ENCODE data around the gene PASK. TPM values are rescaled to one million over a fixed set of nuclear protein-coding genes. Genes with fewer than 3 reads are reported as not detected.
A peak's percentile ranks its signal among the peaks of the same experiment; 100 is the strongest.

Gene PASK
- total and polyA plus RNA-seq, 4 donors, result 0.63 to 8.7 (median 3.3) TPM

GRCh38 chr2:241136191-241136590 lies 13.1 kb downstream of the PASK start:
- no peaks in the 10 kb centered on the region for H3K4me1 ChIP-seq (ENCODE audit: control insufficient read depth in 1 of 2, insufficient read depth in 2 of 2, low read length in 2 of 2)
- DNase-seq (peak in 1 of 2 donors; percentile 39), ATAC-seq (ENCODE audit: low FRiP score) (no peak)
- intact Hi-C loops (cut with DNase I), result no loop called here
- no peak overlapping the region for H3K4me3 ChIP-seq (ENCODE audit: low read length in 2 of 2)
- H3K27ac ChIP-seq (ENCODE audit: low read depth in 1 of 2, low read length in 2 of 2), result no peak overlapping the region
- H3K27me3 ChIP-seq (ENCODE audit: control insufficient read depth in 1 of 2, insufficient read depth in 2 of 2, low read length in 1 of 2), result no peaks in the 10 kb centered on the region
- no peaks in the 10 kb centered on the region for H3K36me3 ChIP-seq (ENCODE audit: control insufficient read depth in 1 of 2, insufficient read depth in 2 of 2, low read length in 1 of 2)
- WGBS, 2 donors, result 96% methylated on average over 8 of the region's 8 CpGs
- no peaks in the 10 kb centered on the region for H3K9me3 ChIP-seq (ENCODE audit: control insufficient read depth, low read length)

- intact Hi-C loops (cut with DNase I), result no loop called here
- Histone ChIP-seq H3K4me1 (ENCODE audit: control insufficient read depth in 1 of 2, insufficient read depth in 2 of 2, low read length in 2 of 2) (no peaks in the 10 kb centered on the region), H3K27me3 (ENCODE audit: control insufficient read depth in 1 of 2, insufficient read depth in 2 of 2, low read length in 1 of 2) (no peaks in the 10 kb centered on the region), H3K36me3 (ENCODE audit: control insufficient read depth in 1 of 2, insufficient read depth in 2 of 2, low read length in 1 of 2) (no peaks in the 10 kb centered on the region), H3K9me3 (ENCODE audit: control insufficient read depth, low read length) (no peaks in the 10 kb centered on the region), H3K4me3 (ENCODE audit: low read length in 2 of 2) (no peak overlapping the region), H3K27ac (ENCODE audit: low read depth in 1 of 2, low read length in 2 of 2) (no peak overlapping the region)
- ATAC-seq (ENCODE audit: low FRiP score) (no peak), DNase-seq (peak in 1 of 2 donors; percentile 49)
- 78 to 82% methylated on average over 9 of the region's 9 CpGs for WGBS, 2 donors
These were observed 13.5 kb downstream of the PASK start for GRCh38 chr2:241135737-241136136.

- H3K4me3 ChIP-seq (ENCODE audit: low read length in 2 of 2), result no peak overlapping the region
- H3K9me3 ChIP-seq (ENCODE audit: control insufficient read depth, low read length), result no peaks in the 10 kb centered on the region
- DNase-seq (peak in 1 of 2 donors; percentile 64), ATAC-seq (ENCODE audit: low FRiP score) (no peak)
- WGBS, 2 donors, result 92 to 93% methylated on average over 7 of the region's 7 CpGs
- no peaks in the 10 kb centered on the region for H3K4me1 ChIP-seq (ENCODE audit: control insufficient read depth in 1 of 2, insufficient read depth in 2 of 2, low read length in 2 of 2)
- H3K27me3 ChIP-seq (ENCODE audit: control insufficient read depth in 1 of 2, insufficient read depth in 2 of 2, low read length in 1 of 2), result no peaks in the 10 kb centered on the region
- no peaks in the 10 kb centered on the region for H3K36me3 ChIP-seq (ENCODE audit: control insufficient read depth in 1 of 2, insufficient read depth in 2 of 2, low read length in 1 of 2)
- no peak overlapping the region for H3K27ac ChIP-seq (ENCODE audit: low read depth in 1 of 2, low read length in 2 of 2)
- intact Hi-C loops (cut with DNase I), result no loop called here
These were observed 14.6 kb downstream of the PASK start for GRCh38 chr2:241134711-241135110.

GRCh38 chr2:241133436-241133820 lies 15.8 kb downstream of the PASK start:
- Histone ChIP-seq H3K27me3 (ENCODE audit: control insufficient read depth in 1 of 2, insufficient read depth in 2 of 2, low read length in 1 of 2) (no peaks in the 10 kb centered on the region), H3K9me3 (ENCODE audit: control insufficient read depth, low read length) (no peaks in the 10 kb centered on the region), H3K27ac (ENCODE audit: low read depth in 1 of 2, low read length in 2 of 2) (no peak overlapping the region), H3K4me1 (ENCODE audit: control insufficient read depth in 1 of 2, insufficient read depth in 2 of 2, low read length in 2 of 2) (no peaks in the 10 kb centered on the region), H3K36me3 (ENCODE audit: control insufficient read depth in 1 of 2, insufficient read depth in 2 of 2, low read length in 1 of 2) (no peaks in the 10 kb centered on the region), H3K4me3 (ENCODE audit: low read length in 2 of 2) (no peak overlapping the region)
- ATAC-seq (ENCODE audit: low FRiP score) (no peak), DNase-seq (no peak)
- 94 to 97% methylated on average over 10 of the region's 10 CpGs for WGBS, 2 donors
- intact Hi-C loops (cut with DNase I), result no loop called here

GRCh38 chr2:241132538-241133435 lies 16.5 kb downstream of the PASK start:
- intact Hi-C loops (cut with DNase I), result no loop called here
- 92 to 93% methylated on average over 14 of the region's 14 CpGs for WGBS, 2 donors
- peak in 1 of 2 donors; percentile 60 for DNase-seq
- Histone ChIP-seq H3K27ac (ENCODE audit: low read depth in 1 of 2, low read length in 2 of 2) (no peak overlapping the region), H3K27me3 (ENCODE audit: control insufficient read depth in 1 of 2, insufficient read depth in 2 of 2, low read length in 1 of 2) (no peaks in the 10 kb centered on the region), H3K9me3 (ENCODE audit: control insufficient read depth, low read length) (no peaks in the 10 kb centered on the region), H3K4me3 (ENCODE audit: low read length in 2 of 2) (no peak overlapping the region), H3K36me3 (ENCODE audit: control insufficient read depth in 1 of 2, insufficient read depth in 2 of 2, low read length in 1 of 2) (no peaks in the 10 kb centered on the region), H3K4me1 (ENCODE audit: control insufficient read depth in 1 of 2, insufficient read depth in 2 of 2, low read length in 2 of 2) (no peaks in the 10 kb centered on the region)
- no peak for ATAC-seq (ENCODE audit: low FRiP score)

- Histone ChIP-seq H3K9me3 (ENCODE audit: control insufficient read depth, low read length) (no peaks in the 10 kb centered on the region), H3K4me1 (ENCODE audit: control insufficient read depth in 1 of 2, insufficient read depth in 2 of 2, low read length in 2 of 2) (no peaks in the 10 kb centered on the region), H3K27me3 (ENCODE audit: control insufficient read depth in 1 of 2, insufficient read depth in 2 of 2, low read length in 1 of 2) (no peaks in the 10 kb centered on the region), H3K4me3 (ENCODE audit: low read length in 2 of 2) (no peak overlapping the region), H3K27ac (ENCODE audit: low read depth in 1 of 2, low read length in 2 of 2) (no peak overlapping the region), H3K36me3 (ENCODE audit: control insufficient read depth in 1 of 2, insufficient read depth in 2 of 2, low read length in 1 of 2) (no peaks in the 10 kb centered on the region)
- WGBS, 2 donors, result 94 to 96% methylated on average over 7 of the region's 7 CpGs
- DNase-seq (no peak), ATAC-seq (ENCODE audit: low FRiP score) (no peak)
- intact Hi-C loops (cut with DNase I), result no loop called here
These were observed 17.7 kb downstream of the PASK start for GRCh38 chr2:241131531-241131930.

GRCh38 chr2:241130316-241130715 lies 19.0 kb downstream of the PASK start:
- no peaks in the 10 kb centered on the region for H3K36me3 ChIP-seq (ENCODE audit: control insufficient read depth in 1 of 2, insufficient read depth in 2 of 2, low read length in 1 of 2)
- no peak for ATAC-seq (ENCODE audit: low FRiP score)
- intact Hi-C loops (cut with DNase I), result no loop called here
- H3K27me3 ChIP-seq (ENCODE audit: control insufficient read depth in 1 of 2, insufficient read depth in 2 of 2, low read length in 1 of 2), result no peaks in the 10 kb centered on the region
- no peaks in the 10 kb centered on the region for H3K9me3 ChIP-seq (ENCODE audit: control insufficient read depth, low read length)
- no peak overlapping the region for H3K27ac ChIP-seq (ENCODE audit: low read depth in 1 of 2, low read length in 2 of 2)
- no peaks in the 10 kb centered on the region for H3K4me1 ChIP-seq (ENCODE audit: control insufficient read depth in 1 of 2, insufficient read depth in 2 of 2, low read length in 2 of 2)
- DNase-seq, result peak in 1 of 2 donors; percentile 74
- WGBS, 2 donors, result 92 to 95% methylated on average over 16 of the region's 16 CpGs
- H3K4me3 ChIP-seq (ENCODE audit: low read length in 2 of 2), result no peak overlapping the region

- Histone ChIP-seq H3K4me1 (ENCODE audit: control insufficient read depth in 1 of 2, insufficient read depth in 2 of 2, low read length in 2 of 2) (no peaks in the 10 kb centered on the region), H3K36me3 (ENCODE audit: control insufficient read depth in 1 of 2, insufficient read depth in 2 of 2, low read length in 1 of 2) (no peaks in the 10 kb centered on the region), H3K27me3 (ENCODE audit: control insufficient read depth in 1 of 2, insufficient read depth in 2 of 2, low read length in 1 of 2) (no peaks in the 10 kb centered on the region), H3K9me3 (ENCODE audit: control insufficient read depth, low read length) (no peaks in the 10 kb centered on the region), H3K4me3 (ENCODE audit: low read length in 2 of 2) (no peak overlapping the region), H3K27ac (ENCODE audit: low read depth in 1 of 2, low read length in 2 of 2) (no peak overlapping the region)
- WGBS, 2 donors, result 90 to 92% methylated on average over 12 of the region's 12 CpGs
- DNase-seq, result peak in 1 of 2 donors; percentile 57
- ATAC-seq (ENCODE audit: low FRiP score), result no peak
- intact Hi-C loops (cut with DNase I), result no loop called here
These were observed 20.0 kb downstream of the PASK start for GRCh38 chr2:241129086-241129871.
